ENCODE data around the gene A1BG. TPM values are rescaled to one million over a fixed set of nuclear protein-coding genes. Genes with fewer than 3 reads are reported as not detected.

A1BG gene

DNA sequence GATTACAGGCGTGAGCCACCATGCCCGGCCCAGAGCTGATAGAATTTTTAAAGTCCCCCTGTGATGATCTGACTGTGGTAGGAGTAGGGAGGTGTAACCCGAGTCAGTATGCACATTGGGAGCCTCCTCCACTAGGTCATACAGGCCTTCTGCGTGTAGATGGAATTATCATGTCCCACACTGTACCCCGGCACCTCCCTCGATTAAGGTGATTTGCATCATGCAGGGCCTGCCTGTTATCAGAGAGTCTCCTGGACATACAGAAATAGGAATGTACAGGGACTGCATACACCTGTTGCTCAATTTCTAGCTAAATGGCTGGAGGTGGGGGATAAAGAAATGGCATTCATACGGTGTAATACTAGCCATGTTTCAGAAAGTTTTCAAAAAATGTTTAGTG lies 49.0 kb downstream of the A1BG start:
- TF ChIP-seq CTCF (IDR thresholded peaks at IDR 0.05; ENCODE audit: insufficient read depth, low read length): no peak
- TF ChIP-seq, protein P1, sequence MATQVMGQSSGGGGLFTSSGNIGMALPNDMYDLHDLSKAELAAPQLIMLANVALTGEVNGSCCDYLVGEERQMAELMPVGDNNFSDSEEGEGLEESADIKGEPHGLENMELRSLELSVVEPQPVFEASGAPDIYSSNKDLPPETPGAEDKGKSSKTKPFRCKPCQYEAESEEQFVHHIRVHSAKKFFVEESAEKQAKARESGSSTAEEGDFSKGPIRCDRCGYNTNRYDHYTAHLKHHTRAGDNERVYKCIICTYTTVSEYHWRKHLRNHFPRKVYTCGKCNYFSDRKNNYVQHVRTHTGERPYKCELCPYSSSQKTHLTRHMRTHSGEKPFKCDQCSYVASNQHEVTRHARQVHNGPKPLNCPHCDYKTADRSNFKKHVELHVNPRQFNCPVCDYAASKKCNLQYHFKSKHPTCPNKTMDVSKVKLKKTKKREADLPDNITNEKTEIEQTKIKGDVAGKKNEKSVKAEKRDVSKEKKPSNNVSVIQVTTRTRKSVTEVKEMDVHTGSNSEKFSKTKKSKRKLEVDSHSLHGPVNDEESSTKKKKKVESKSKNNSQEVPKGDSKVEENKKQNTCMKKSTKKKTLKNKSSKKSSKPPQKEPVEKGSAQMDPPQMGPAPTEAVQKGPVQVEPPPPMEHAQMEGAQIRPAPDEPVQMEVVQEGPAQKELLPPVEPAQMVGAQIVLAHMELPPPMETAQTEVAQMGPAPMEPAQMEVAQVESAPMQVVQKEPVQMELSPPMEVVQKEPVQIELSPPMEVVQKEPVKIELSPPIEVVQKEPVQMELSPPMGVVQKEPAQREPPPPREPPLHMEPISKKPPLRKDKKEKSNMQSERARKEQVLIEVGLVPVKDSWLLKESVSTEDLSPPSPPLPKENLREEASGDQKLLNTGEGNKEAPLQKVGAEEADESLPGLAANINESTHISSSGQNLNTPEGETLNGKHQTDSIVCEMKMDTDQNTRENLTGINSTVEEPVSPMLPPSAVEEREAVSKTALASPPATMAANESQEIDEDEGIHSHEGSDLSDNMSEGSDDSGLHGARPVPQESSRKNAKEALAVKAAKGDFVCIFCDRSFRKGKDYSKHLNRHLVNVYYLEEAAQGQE (IDR thresholded peaks at IDR 0.05; ENCODE audit: insufficient replicate concordance, low read depth): no peak
- TF ChIP-seq GABPA (IDR thresholded peaks at IDR 0.05; ENCODE audit: low read depth): no peak
- no peak for TF ChIP-seq SPI1 (IDR thresholded peaks at IDR 0.05; ENCODE audit: borderline replicate concordance, low read depth)
- TF ChIP-seq POLR2AphosphoS5 (IDR thresholded peaks at IDR 0.05; ENCODE audit: low read depth): no peak
- Histone ChIP-seq H3K27ac (replicated peaks) (peak overlapping the region; percentile 96), H3K27me3 (ENCODE audit: insufficient read depth, poor library complexity, severe bottlenecking) (no peaks in the 10 kb centered on the region), H3K4me3 (replicated peaks; ENCODE audit: insufficient read depth, low read length) (no peak overlapping the region)
- DNase-seq (ENCODE audit: low read depth in 1 of 2, low spot score in 1 of 2): no peak

DNA sequence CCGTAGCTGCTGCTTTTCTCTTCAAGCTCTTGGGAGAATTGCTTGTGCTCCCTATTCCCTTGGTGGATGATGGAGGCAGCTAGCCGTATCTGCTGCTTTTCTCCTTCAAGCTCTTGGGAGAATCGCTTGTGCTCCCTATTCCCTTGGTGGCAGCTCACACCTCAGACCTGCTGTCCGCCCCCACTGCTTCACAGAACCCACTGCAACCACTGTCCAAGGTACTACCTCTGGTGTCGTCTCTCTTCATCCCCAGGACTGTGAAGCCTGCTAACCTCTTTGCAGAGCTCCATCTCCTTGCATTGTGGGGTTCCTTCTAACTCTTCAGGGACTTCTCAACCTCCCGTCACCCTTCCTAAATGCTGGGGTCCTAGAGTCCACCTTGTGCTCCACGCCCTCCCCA lies 52.7 kb downstream of the A1BG start:
- no peaks in the 10 kb centered on the region for H3K27me3 ChIP-seq (ENCODE audit: insufficient read depth, poor library complexity, severe bottlenecking)
- DNase-seq (ENCODE audit: low read depth in 1 of 2, low spot score in 1 of 2): no peak
- no peak overlapping the region for H3K4me3 ChIP-seq (replicated peaks; ENCODE audit: insufficient read depth, low read length)
- H3K27ac ChIP-seq (replicated peaks): no peak overlapping the region
- no peak for TF ChIP-seq SPI1 (IDR thresholded peaks at IDR 0.05; ENCODE audit: borderline replicate concordance, low read depth)
- TF ChIP-seq, protein P1 (IDR thresholded peaks at IDR 0.05; ENCODE audit: insufficient replicate concordance, low read depth): peak; percentile 75

- no peak overlapping the region for H3K27ac ChIP-seq (replicated peaks)
- DNase-seq (ENCODE audit: low read depth in 1 of 2, low spot score in 1 of 2): no peak
- H3K27me3 ChIP-seq (ENCODE audit: insufficient read depth, poor library complexity, severe bottlenecking): no peaks in the 10 kb centered on the region
- no peak overlapping the region for H3K4me3 ChIP-seq (replicated peaks; ENCODE audit: insufficient read depth, low read length)
- TF ChIP-seq POLR2AphosphoS5 (IDR thresholded peaks at IDR 0.05; ENCODE audit: low read depth) (no peak), GABPA (IDR thresholded peaks at IDR 0.05; ENCODE audit: low read depth) (no peak), SPI1 (IDR thresholded peaks at IDR 0.05; ENCODE audit: borderline replicate concordance, low read depth) (no peak), CTCF (IDR thresholded peaks at IDR 0.05; ENCODE audit: insufficient read depth, low read length) (no peak)
- TF ChIP-seq, protein P1 (IDR thresholded peaks at IDR 0.05; ENCODE audit: insufficient replicate concordance, low read depth): no peak
Observed at GRCh38 chr19:58296104-58296503, 57.2 kb downstream of the A1BG start.

Small RNA genes lying within 50 kb of the gene (microRNA-seq; reads per million reads assigned to microRNA genes)
- gene MIR4754 (not detected), gene MIR6806 (0.90 reads per million)
